GM23338 (cell line): ENCODE measurements around the gene HNRNPC. TPM values are rescaled to one million over a fixed set of nuclear protein-coding genes. Genes with fewer than 3 reads are reported as not detected.

ENCODE experiments used
- ATAC-seq: fragments of 200-7000 bp; cut with Tn5 transposase; 3 replicates; pipeline ENCODE4 v1.9.1; 2020
- DNase-seq: peaks from one replicate; pipeline ENCODE4 v3.0.0-alpha.2; 2015; ENCODE audit warnings: low spot score
- H2AFZ ChIP-seq: fragments of 200-600 bp; sonication (generic); 2 replicates; pipeline ENCODE4 v1.8.0; 2016; ENCODE audit warnings: antibody characterized with exemption, mild to moderate bottlenecking, moderate library complexity
- H3F3A ChIP-seq: fragments of 200-600 bp; sonication (generic); replicated peaks from 2 replicates; pipeline ENCODE4 v1.8.0; 2017; ENCODE audit warnings: antibody characterized with exemption, mixed run types, low read depth
- H3K27ac ChIP-seq: fragments of 200-600 bp; sonication (generic); 2 replicates; pipeline ENCODE4 v1.6.1; 2016; ENCODE audit warnings: low read depth
- H3K27me3 ChIP-seq: fragments of 200-600 bp; sonication (generic); 2 replicates; pipeline ENCODE4 v1.8.0; 2016; ENCODE audit warnings: mild to moderate bottlenecking, mixed run types, moderate library complexity; ENCODE audit not compliant: insufficient read depth
- H3K36me3 ChIP-seq: fragments of 200-600 bp; sonication (generic); 2 replicates; pipeline ENCODE4 v1.8.0; 2016; ENCODE audit warnings: mild to moderate bottlenecking; ENCODE audit not compliant: insufficient read depth
- H3K4me1 ChIP-seq: fragments of 200-600 bp; sonication (generic); 2 replicates; pipeline ENCODE4 v1.8.0; 2016; ENCODE audit warnings: mild to moderate bottlenecking, moderate library complexity; ENCODE audit not compliant: insufficient read depth
- H3K4me2 ChIP-seq: fragments of 200-600 bp; sonication (generic); 2 replicates; pipeline ENCODE4 v1.7.1; 2017; ENCODE audit warnings: mixed run types
- H3K4me3 ChIP-seq: fragments of 200-600 bp; sonication (generic); 2 replicates; pipeline ENCODE4 v1.6.1; 2016; ENCODE audit warnings: mixed run types
- H3K79me2 ChIP-seq: fragments of 200-600 bp; sonication (generic); replicated peaks from 2 replicates; pipeline ENCODE4 v1.8.0; 2017; ENCODE audit warnings: mild to moderate bottlenecking; ENCODE audit not compliant: insufficient read depth
- H3K9me2 ChIP-seq: fragments of 200-600 bp; sonication (generic); 2 replicates; pipeline ENCODE4 v1.8.0; 2017; ENCODE audit not compliant: insufficient read depth
- H4K20me1 ChIP-seq: fragments of 200-600 bp; sonication (generic); replicated peaks from 2 replicates; pipeline ENCODE4 v1.8.0; 2017; ENCODE audit warnings: mild to moderate bottlenecking; ENCODE audit not compliant: insufficient read depth
- H3K27ac Mint-ChIP-seq: 2 replicates; pipeline ENCODE4 v1.8.0; 2020; ENCODE audit warnings: inconsistent platforms, mild to moderate bottlenecking, moderate library complexity, mixed read lengths
- H3K27me3 Mint-ChIP-seq: 3 replicates; pipeline ENCODE4 v1.8.0; 2022; ENCODE audit warnings: low read depth, mild to moderate bottlenecking, moderate library complexity, mixed read lengths, inconsistent platforms; ENCODE audit not compliant: insufficient read depth, poor library complexity
- H3K36me3 Mint-ChIP-seq: 3 replicates; pipeline ENCODE4 v1.8.0; 2021; ENCODE audit warnings: low read depth, mild to moderate bottlenecking, inconsistent platforms, moderate library complexity, mixed read lengths
- H3K4me1 Mint-ChIP-seq: 3 replicates; pipeline ENCODE4 v1.8.0; 2020; ENCODE audit warnings: mild to moderate bottlenecking, inconsistent platforms, mixed read lengths
- H3K4me3 Mint-ChIP-seq: 3 replicates; pipeline ENCODE4 v1.8.0; 2021; ENCODE audit warnings: moderate library complexity, mild to moderate bottlenecking, inconsistent platforms, mixed read lengths
- H3K9me3 Mint-ChIP-seq: 3 replicates; pipeline ENCODE4 v1.8.0; 2020; ENCODE audit warnings: moderate library complexity, mild to moderate bottlenecking, inconsistent platforms, mixed read lengths
- CREB1 ChIP-seq: fragments of 250-450 bp; sonication (Bioruptor Pico); IDR thresholded peaks from 2 replicates; pipeline ENCODE4 v1.5.0; 2020; ENCODE audit warnings: low read depth, mild to moderate bottlenecking, moderate library complexity
- EZH2phosphoT487 ChIP-seq: fragments of 200-600 bp; sonication (generic); IDR thresholded peaks from one replicate; pipeline ENCODE4 v1.8.1; 2018; ENCODE audit warnings: antibody characterized with exemption; ENCODE audit not compliant: unreplicated experiment
- JUNB ChIP-seq: IDR thresholded peaks from one replicate; pipeline ENCODE4 v1.6.1; 2016; ENCODE audit warnings: antibody characterized with exemption; ENCODE audit not compliant: unreplicated experiment
- NANOG ChIP-seq: IDR thresholded peaks from 2 replicates; pipeline ENCODE4 v1.6.1; 2016; ENCODE audit warnings: antibody characterized with exemption, borderline replicate concordance
- POLR2AphosphoS5 ChIP-seq: IDR thresholded peaks from 2 replicates; pipeline ENCODE4 v1.6.1; 2016; ENCODE audit warnings: antibody characterized with exemption, low read depth
- ZNF114 ChIP-seq: fragments of 250-450 bp; sonication (Bioruptor Pico); IDR thresholded peaks from 2 replicates; pipeline ENCODE4 v1.5.0; 2020; ENCODE audit warnings: mild to moderate bottlenecking, moderate library complexity
- ZNF331 ChIP-seq: fragments of 250-450 bp; sonication (Bioruptor Pico); IDR thresholded peaks from 2 replicates; pipeline ENCODE4 v1.5.0; 2020; ENCODE audit warnings: low read depth, mild to moderate bottlenecking, moderate library complexity
- polyA plus RNA-seq: library from polyadenylated mRNA; unstranded; fragments of >200 nt; fragmentation: Nextera tagmentation; extraction: Ambion mirVana; gene quantifications from 2 replicates; pipeline ENCODE4 v1.2.1, GENCODE V29; 2016
- total RNA-seq: library from RNA; depleted of rRNA; stranded (reverse); fragments of >200 nt; shearing (Covaris generic); gene quantifications from 2 replicates; pipeline ENCODE4 v1.2.3, GENCODE V29; 2014
- TF ChIP-seq, protein P1 (sequence below), 2 experiments: fragments of 200-600 bp in 1 of 2; sonication (generic) in 1 of 2; conservative IDR thresholded peaks; 2 replicates each; pipeline versions ENCODE4 v1.5.1 to v1.6.1; 2016 to 2017; ENCODE audit warnings: antibody characterized with exemption in 2 of 2, low read depth in 2 of 2, mild to moderate bottlenecking in 2 of 2, moderate library complexity in 1 of 2

The HNRNPC gene
- total and polyA plus RNA-seq, 2 experiments from 2014 or later, result 1,259 to 1,296 TPM

DNA sequence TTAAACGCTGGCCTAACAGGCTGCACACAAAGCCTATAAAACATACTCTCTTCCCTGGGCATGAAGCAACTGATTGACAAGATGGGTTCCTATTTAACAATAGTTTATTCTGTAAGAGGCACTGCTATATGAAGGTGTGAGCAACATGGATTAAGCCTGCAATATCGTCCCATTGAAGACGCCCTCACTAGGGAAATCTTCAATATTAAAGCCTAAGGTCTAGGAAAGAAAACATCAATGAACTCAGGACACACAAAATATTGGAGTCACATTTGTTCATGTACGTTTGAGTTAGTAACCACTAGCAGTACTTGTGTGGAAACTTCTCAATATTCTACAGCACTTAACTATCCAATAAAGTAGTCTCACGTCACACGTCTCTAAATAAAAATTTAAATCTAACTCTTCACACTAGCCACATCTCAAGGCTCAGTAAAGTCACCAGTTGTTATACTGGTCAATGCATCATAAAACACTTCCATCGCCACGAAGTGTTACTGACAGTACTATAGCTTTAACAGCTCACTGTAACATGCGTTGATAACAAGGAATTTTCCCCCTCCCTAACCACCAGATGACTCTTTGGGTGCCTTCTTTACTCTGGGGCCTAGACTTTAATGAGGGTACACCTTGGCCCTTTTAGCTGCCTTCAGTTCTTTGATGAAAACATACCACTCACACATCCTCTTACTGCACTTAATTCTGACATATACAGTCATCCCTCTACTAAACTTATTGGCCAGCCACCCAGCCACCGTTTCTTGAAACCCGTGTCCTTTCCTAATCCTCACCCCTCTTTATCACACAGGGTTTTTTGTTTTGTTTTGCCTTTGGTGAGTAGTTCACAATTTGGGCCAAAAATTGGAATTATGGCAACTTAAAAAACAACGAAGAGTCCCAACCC, 63.3 kb downstream of the HNRNPC start:
- peaks cover 39% of the 10 kb centered on the region for H3K4me1 ChIP-seq
- H3K36me3 ChIP-seq, result peaks cover 31% of the 10 kb centered on the region; the same call in 1 of the 2 replicates
- DNase-seq (no peak), ATAC-seq (peak; percentile 3; the same call in 1 of the 3 replicates)
- H3K27me3 ChIP-seq, result no peaks in the 10 kb centered on the region
- Mint-ChIP-seq H3K27me3 (peaks cover 31% of the 10 kb centered on the region), H3K4me3 (no peak overlapping the region), H3K9me3 (no peaks in the 10 kb centered on the region; the same call in 2 of the 3 replicates), H3K27ac (peak overlapping the region; percentile 13; the same call in 1 of the 2 replicates), H3K4me1 (peaks cover 58% of the 10 kb centered on the region), H3K36me3 (peaks cover 45% of the 10 kb centered on the region)
- no peaks in the 10 kb centered on the region for H3K9me2 ChIP-seq
- H3K4me3 ChIP-seq, result no peak overlapping the region
- H2AFZ ChIP-seq, result no peak overlapping the region
- no peak overlapping the region for H3K4me2 ChIP-seq
- TF ChIP-seq, protein P1, sequence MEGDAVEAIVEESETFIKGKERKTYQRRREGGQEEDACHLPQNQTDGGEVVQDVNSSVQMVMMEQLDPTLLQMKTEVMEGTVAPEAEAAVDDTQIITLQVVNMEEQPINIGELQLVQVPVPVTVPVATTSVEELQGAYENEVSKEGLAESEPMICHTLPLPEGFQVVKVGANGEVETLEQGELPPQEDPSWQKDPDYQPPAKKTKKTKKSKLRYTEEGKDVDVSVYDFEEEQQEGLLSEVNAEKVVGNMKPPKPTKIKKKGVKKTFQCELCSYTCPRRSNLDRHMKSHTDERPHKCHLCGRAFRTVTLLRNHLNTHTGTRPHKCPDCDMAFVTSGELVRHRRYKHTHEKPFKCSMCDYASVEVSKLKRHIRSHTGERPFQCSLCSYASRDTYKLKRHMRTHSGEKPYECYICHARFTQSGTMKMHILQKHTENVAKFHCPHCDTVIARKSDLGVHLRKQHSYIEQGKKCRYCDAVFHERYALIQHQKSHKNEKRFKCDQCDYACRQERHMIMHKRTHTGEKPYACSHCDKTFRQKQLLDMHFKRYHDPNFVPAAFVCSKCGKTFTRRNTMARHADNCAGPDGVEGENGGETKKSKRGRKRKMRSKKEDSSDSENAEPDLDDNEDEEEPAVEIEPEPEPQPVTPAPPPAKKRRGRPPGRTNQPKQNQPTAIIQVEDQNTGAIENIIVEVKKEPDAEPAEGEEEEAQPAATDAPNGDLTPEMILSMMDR (conservative IDR thresholded peaks at IDR 0.05; ENCODE audit: low read depth in 2 of 2), result no peak
- no peak for TF ChIP-seq ZNF114 (CRISPR knock-in tag)
- TF ChIP-seq POLR2AphosphoS5, result peak; percentile 55
- 0 out of 2 replicates have a peak overlapping the region, but pooled peaks have one; percentile 50 for H3K27ac ChIP-seq
- H4K20me1 ChIP-seq, result peaks cover 41% of the 10 kb centered on the region
- H3F3A ChIP-seq, result peaks cover 73% of the 10 kb centered on the region
- 0 out of 2 replicates have a peak, but pooled peaks cover 5% of the 10 kb centered on the region for H3K79me2 ChIP-seq

DNA sequence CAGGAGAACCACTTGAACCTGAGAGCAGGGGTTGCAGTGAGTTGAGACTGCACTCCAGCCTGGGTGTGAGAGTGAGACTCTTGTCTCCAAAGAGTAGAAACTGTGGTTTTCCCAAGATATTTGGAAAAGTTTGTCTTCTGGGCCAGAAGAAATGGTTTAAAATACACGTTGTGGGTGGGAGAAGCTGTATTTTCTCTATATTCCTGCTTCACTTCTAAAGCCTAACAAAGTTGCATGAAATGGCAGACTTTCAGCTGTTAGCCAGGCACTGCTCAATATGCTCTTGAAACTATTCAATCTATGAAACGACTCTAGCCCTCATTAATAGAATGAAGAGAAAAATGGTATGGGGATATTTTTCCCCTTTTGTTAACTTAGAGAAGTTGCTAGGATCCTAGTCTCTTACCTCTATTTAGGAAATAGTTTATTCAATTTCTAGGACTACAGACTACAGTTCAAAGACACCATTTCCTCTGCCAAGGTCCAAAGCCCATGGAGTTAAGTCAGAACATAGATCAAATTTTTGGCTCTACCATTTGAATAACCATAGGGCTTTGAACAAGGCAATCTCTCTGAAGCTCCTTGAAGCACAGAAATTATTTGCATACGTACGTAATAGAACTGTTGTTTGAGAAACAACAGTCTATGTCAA, 64.1 kb downstream of the HNRNPC start:
- H4K20me1 ChIP-seq, result peaks cover 40% of the 10 kb centered on the region

More for the DNA sequence above, 64.1 kb downstream of the HNRNPC start:
- no peak for TF ChIP-seq POLR2AphosphoS5
- TF ChIP-seq EZH2phosphoT487, result no peak
- TF ChIP-seq JUNB, result no peak
- TF ChIP-seq CREB1 (CRISPR knock-in tag), result no peak
- no peak for TF ChIP-seq ZNF331 (CRISPR knock-in tag)
- TF ChIP-seq, protein P1 (conservative IDR thresholded peaks at IDR 0.05; ENCODE audit: low read depth in 2 of 2), result no peak
- no peak for TF ChIP-seq NANOG
- H3F3A ChIP-seq, result peaks cover 71% of the 10 kb centered on the region
- ATAC-seq (peak; percentile 5), DNase-seq (no peak)
- no peaks in the 10 kb centered on the region; the same call in 2 of the 3 replicates for H3K9me3 Mint-ChIP-seq
- H3K27ac ChIP-seq, result peak overlapping the region; percentile 50; the same call in 1 of the 2 replicates
- peaks cover 39% of the 10 kb centered on the region for H3K4me1 ChIP-seq
- H3K27me3 ChIP-seq, result no peaks in the 10 kb centered on the region
- peaks cover 40% of the 10 kb centered on the region for H3K36me3 Mint-ChIP-seq
- H3K4me2 ChIP-seq, result no peak overlapping the region
- no peak overlapping the region for H3K4me3 Mint-ChIP-seq
- no peak overlapping the region for H3K27ac Mint-ChIP-seq
- peaks cover 57% of the 10 kb centered on the region for H3K4me1 Mint-ChIP-seq
- no peak overlapping the region for H2AFZ ChIP-seq
- peaks cover 28% of the 10 kb centered on the region; the same call in 1 of the 2 replicates for H3K36me3 ChIP-seq
- H3K4me3 ChIP-seq, result no peak overlapping the region
- H3K27me3 Mint-ChIP-seq, result peaks cover 31% of the 10 kb centered on the region
- H3K79me2 ChIP-seq, result 0 out of 2 replicates have a peak, but pooled peaks cover 5% of the 10 kb centered on the region
- H3K9me2 ChIP-seq, result no peaks in the 10 kb centered on the region
